IMR-90 (cell line): ENCODE results near the gene HDGF. TPM values are rescaled to one million over a fixed set of nuclear protein-coding genes. Genes with fewer than 3 reads are reported as not detected.

Experiments
- ATAC-seq: fragments of 200-7000 bp; cut with Tn5 transposase; 2 replicates; pipeline ENCODE4 v1.9.1; 2020; ENCODE audit warnings: low read depth, mild to moderate bottlenecking, moderate library complexity
- BruUV-seq: library from RNA; stranded (reverse); fragments of 400-500 nt; replicated peaks from 2 replicates; lab custom pipeline; 2021; lab: Mats Ljungman, UMichigan
- CTCF ChIA-PET: fragments of 300-600 bp; formaldehyde crosslinking; extraction: SDS; loops from one replicate; lab custom pipeline; 2021; ENCODE audit warnings: antibody characterized with exemption; lab: Yijun Ruan, JAX
- POLR2A ChIA-PET: fragments of 300-600 bp; sonication (Branson Sonifier 250); formaldehyde crosslinking; loops from one replicate; lab custom pipeline; 2022; ENCODE audit warnings: antibody characterized with exemption; ENCODE audit not compliant: unreplicated experiment; lab: Charles Lee
- DNase-seq: peaks from one replicate; pipeline ENCODE4 v3.0.0; 2013
- H2AFZ ChIP-seq: replicated peaks from 2 replicates; pipeline ENCODE3; 2013; ENCODE audit warnings: low read length, mild to moderate bottlenecking; ENCODE audit not compliant: poor library complexity
- H2AK5ac ChIP-seq: 2 replicates; pipeline ENCODE4 v1.6.1; 2013; ENCODE audit warnings: low read depth, low read length, inconsistent platforms
- H2AK9ac ChIP-seq: replicated peaks from 2 replicates; pipeline ENCODE3; 2013; ENCODE audit warnings: mild to moderate bottlenecking, low read depth, low read length, moderate library complexity; ENCODE audit not compliant: poor library complexity
- H2BK120ac ChIP-seq: 2 replicates; pipeline ENCODE4 v1.6.1; 2013; ENCODE audit warnings: low read depth, low read length, inconsistent platforms
- H2BK15ac ChIP-seq: 3 replicates; pipeline ENCODE4 v1.6.1; 2013; ENCODE audit warnings: low read depth, low read length, inconsistent platforms
- H2BK20ac ChIP-seq: 2 replicates; pipeline ENCODE4 v1.6.1; 2013; ENCODE audit warnings: low read depth, mild to moderate bottlenecking, inconsistent platforms, low read length, moderate library complexity
- H2BK5ac ChIP-seq: 2 replicates; pipeline ENCODE4 v1.6.1; 2013; ENCODE audit warnings: mild to moderate bottlenecking, low read depth, low read length, inconsistent platforms; ENCODE audit not compliant: poor library complexity, severe bottlenecking
- H3K14ac ChIP-seq: replicated peaks from 2 replicates; pipeline ENCODE4 v1.6.1; 2013; ENCODE audit warnings: low read depth, low read length, inconsistent platforms
- H3K18ac ChIP-seq: 2 replicates; pipeline ENCODE4 v1.6.1; 2013; ENCODE audit warnings: low read depth, low read length, control low read depth
- H3K23ac ChIP-seq: 2 replicates; pipeline ENCODE4 v1.6.1; 2013; ENCODE audit warnings: low read depth, low read length, inconsistent platforms
- H3K27ac ChIP-seq: 2 replicates; pipeline ENCODE4 v1.5.1; 2013; ENCODE audit warnings: mild to moderate bottlenecking, control low read depth, low read length; ENCODE audit not compliant: insufficient read depth
- H3K27me3 ChIP-seq: 2 replicates; pipeline ENCODE4 v1.6.1; 2013; ENCODE audit warnings: low read length; ENCODE audit not compliant: control insufficient read depth, insufficient read depth
- H3K36me3 ChIP-seq: 2 replicates; pipeline ENCODE4 v1.6.1; 2013; ENCODE audit warnings: low read length, mixed read lengths; ENCODE audit not compliant: control insufficient read depth, insufficient read depth
- H3K4ac ChIP-seq: 2 replicates; pipeline ENCODE4 v1.6.1; 2013; ENCODE audit warnings: low read depth, low read length, inconsistent platforms
- H3K4me1 ChIP-seq: 2 replicates; pipeline ENCODE4 v1.6.1; 2013; ENCODE audit warnings: low read length, mixed read lengths; ENCODE audit not compliant: control insufficient read depth, insufficient read depth
- H3K4me2 ChIP-seq: 2 replicates; pipeline ENCODE4 v1.6.1; 2013; ENCODE audit warnings: low read depth, mild to moderate bottlenecking, control low read depth, low read length, moderate library complexity
- H3K4me3 ChIP-seq: 2 replicates; pipeline ENCODE4 v1.5.1; 2013; ENCODE audit warnings: low read depth, mild to moderate bottlenecking, control low read depth, low read length, moderate library complexity; ENCODE audit not compliant: insufficient read depth
- H3K56ac ChIP-seq: 2 replicates; pipeline ENCODE4 v1.6.1; 2013; ENCODE audit warnings: low read length, inconsistent platforms; ENCODE audit not compliant: insufficient read depth; ENCODE audit errors: extremely low read depth
- H3K79me1 ChIP-seq, 2 experiments: 2 replicates each; pipeline ENCODE4 v1.6.1; 2013; ENCODE audit warnings: low read length in 2 of 2, inconsistent platforms in 1 of 2, low read depth in 1 of 2
- H3K9ac ChIP-seq: 2 replicates; pipeline ENCODE4 v1.6.1; 2013; ENCODE audit warnings: low read depth, low read length, control low read depth
- H3K9me1 ChIP-seq: 2 replicates; pipeline ENCODE4 v1.6.1; 2013; ENCODE audit warnings: low read length, inconsistent platforms; ENCODE audit not compliant: insufficient read depth
- H3K9me3 ChIP-seq: 2 replicates; pipeline ENCODE4 v1.6.1; 2013; ENCODE audit warnings: low read length; ENCODE audit not compliant: control insufficient read depth, insufficient read depth
- H4K20me1 ChIP-seq: 2 replicates; pipeline ENCODE4 v1.6.1; 2013; ENCODE audit warnings: low read length, inconsistent platforms; ENCODE audit not compliant: insufficient read depth
- H4K5ac ChIP-seq: 2 replicates; pipeline ENCODE4 v1.6.1; 2013; ENCODE audit warnings: mild to moderate bottlenecking, low read depth, low read length, control low read depth
- H4K8ac ChIP-seq, 2 experiments: 2 replicates each; pipeline ENCODE4 v1.6.1; 2013; ENCODE audit warnings: low read depth in 2 of 2, low read length in 2 of 2, control low read depth in 1 of 2, inconsistent platforms in 1 of 2
- H4K91ac ChIP-seq: 2 replicates; pipeline ENCODE4 v1.6.1; 2013; ENCODE audit warnings: low read depth, low read length, inconsistent platforms; ENCODE audit not compliant: insufficient read depth
- BHLHE40 ChIP-seq: fragments of 150-350 bp; IDR thresholded peaks from 2 replicates; pipeline ENCODE4 v1.6.1; 2016; ENCODE audit warnings: mild to moderate bottlenecking, low read depth, low read length
- CEBPB ChIP-seq: IDR thresholded peaks from 2 replicates; pipeline ENCODE4 v1.6.1; 2012; ENCODE audit warnings: low read depth, low read length, improper control_type of control experiment
- CHD1 ChIP-seq: IDR thresholded peaks from 2 replicates; pipeline ENCODE4 v1.6.1; 2012; ENCODE audit warnings: low read depth, low read length, improper control_type of control experiment
- CTCF ChIP-seq: conservative IDR thresholded peaks from 2 replicates; pipeline ENCODE4 v1.5.1; 2012; ENCODE audit warnings: mild to moderate bottlenecking, low read depth, low read length, improper control_type of control experiment
- ELK1 ChIP-seq: fragments of 150-350 bp; IDR thresholded peaks from 2 replicates; pipeline ENCODE4 v1.6.1; 2016; ENCODE audit warnings: low read depth, mild to moderate bottlenecking, low read length, moderate library complexity, borderline replicate concordance
- FOS ChIP-seq: fragments of 150-350 bp; IDR thresholded peaks from 2 replicates; pipeline ENCODE4 v1.6.1; 2016; ENCODE audit warnings: low read depth, low read length
- MAFK ChIP-seq: IDR thresholded peaks from 2 replicates; pipeline ENCODE4 v1.6.1; 2012; ENCODE audit warnings: low read depth, low read length, improper control_type of control experiment
- MAZ ChIP-seq: IDR thresholded peaks from 2 replicates; pipeline ENCODE4 v1.6.1; 2012; ENCODE audit warnings: low read depth, mild to moderate bottlenecking, low read length, improper control_type of control experiment, moderate library complexity, borderline replicate concordance
- MXI1 ChIP-seq: IDR thresholded peaks from 2 replicates; pipeline ENCODE4 v1.6.1; 2012; ENCODE audit warnings: low read depth, mild to moderate bottlenecking, low read length, moderate library complexity, borderline replicate concordance
- NFE2L2 ChIP-seq: fragments of 150-350 bp; IDR thresholded peaks from 2 replicates; pipeline ENCODE4 v1.6.1; 2016; ENCODE audit warnings: low read depth, mild to moderate bottlenecking, low read length
- POLR2A ChIP-seq: IDR thresholded peaks from 2 replicates; pipeline ENCODE4 v1.6.1; 2012; ENCODE audit warnings: mild to moderate bottlenecking, low read depth, low read length
- RAD21 ChIP-seq: IDR thresholded peaks from 2 replicates; pipeline ENCODE4 v1.6.1; 2012; ENCODE audit warnings: low read length, improper control_type of control experiment
- RCOR1 ChIP-seq: IDR thresholded peaks from 2 replicates; pipeline ENCODE4 v1.6.1; 2012; ENCODE audit warnings: mild to moderate bottlenecking, low read length, improper control_type of control experiment; ENCODE audit not compliant: insufficient replicate concordance
- RFX5 ChIP-seq: IDR thresholded peaks from 2 replicates; pipeline ENCODE4 v1.8.0; 2012; ENCODE audit warnings: low read depth, mild to moderate bottlenecking, low read length, moderate library complexity
- SMC3 ChIP-seq: fragments of 150-350 bp; IDR thresholded peaks from 2 replicates; pipeline ENCODE4 v1.6.1; 2016; ENCODE audit warnings: low read depth, mild to moderate bottlenecking, antibody characterized with exemption, low read length, moderate library complexity
- USF2 ChIP-seq: fragments of 150-350 bp; IDR thresholded peaks from 2 replicates; pipeline ENCODE4 v1.6.1; 2017; ENCODE audit warnings: mild to moderate bottlenecking, antibody characterized with exemption, low read length, low read depth
- WGBS, 2 experiments: methylation state at CpG; one replicate each; pipeline versions ENCODE4 v1.1.5 to v1.1.7; 2013; ENCODE audit warnings: missing lambda C conversion rate in 2 of 2; ENCODE audit not compliant: insufficient read length in 1 of 2; ENCODE audit errors: extremely low coverage in 2 of 2; 5-methylcytosine and 5-hydroxymethylcytosine counted together
- dilution Hi-C: fragments of 300-500 bp; cut with HindIII; formaldehyde crosslinking; loops from one replicate; pipeline ENCODE4 v1.14.3; 2018; ENCODE audit warnings: low sequenced_read_pairs; ENCODE audit not compliant: unreplicated experiment
- in situ Hi-C: fragments of 300-500 bp; cut with MboI; formaldehyde crosslinking; loops from 3 replicates; pipeline ENCODE4 v1.14.3; 2019; ENCODE audit warnings: low sequenced_read_pairs, inconsistent platforms, mixed read lengths
- intact Hi-C: fragments of 100-400 bp; cut with micrococcal nuclease; formaldehyde crosslinking; loops from 2 replicates; pipeline ENCODE4 v1.10.0; 2022
- polyA plus RNA-seq, 3 experiments: library from polyadenylated mRNA; depleted of rRNA; stranded (reverse); fragments of >200 nt; gene quantifications; 2 replicates each; pipeline ENCODE4 v1.2.3, GENCODE V29; 2012; ENCODE audit warnings: low replicate concordance in 1 of 3
- total RNA-seq: library from RNA; depleted of rRNA; stranded (reverse); fragments of >200 nt; gene quantifications from 2 replicates; pipeline ENCODE4 v1.2.3, GENCODE V29; 2012

The HDGF gene
- total and polyA plus RNA-seq, 2 of the 4 experiments (the other 2 are of a cell fraction), result 94.6 to 123 TPM

GRCh38 chr1:156703336-156703735, 48.1 kb downstream of the HDGF start:
- H4K5ac ChIP-seq, result no peak overlapping the region
- dilution Hi-C loops, result no loop called here
- H2AK5ac ChIP-seq, result no peak overlapping the region
- H3K27ac ChIP-seq, result no peak overlapping the region
- in situ Hi-C loops, result no loop called here
- 100% methylated on average over 1 of the region's 4 CpGs; no CpG with 5 or more reads in 1 of the 2 experiments for WGBS, 2 experiments
- H4K20me1 ChIP-seq, result no peaks in the 10 kb centered on the region
- no peak overlapping the region for H4K91ac ChIP-seq
- no peaks in the 10 kb centered on the region for H3K79me1 ChIP-seq
- H3K9ac ChIP-seq, result no peak overlapping the region
- BruUV-seq, result no TSS peak
- POLR2A ChIA-PET, result no interaction called here
- H3K27me3 ChIP-seq, result peaks cover 5% of the 10 kb centered on the region
- H2AK9ac ChIP-seq, result peak overlapping the region; percentile 49
- H4K8ac ChIP-seq, result no peak overlapping the region
- CTCF ChIA-PET, result interaction anchor here (6.9 kb wide), 1 partner anchor 13 kb away, joined by 54 read pairs; no protein-coding TSS in a partner anchor
- H2BK20ac ChIP-seq, result no peak overlapping the region
- no peak overlapping the region for H3K4ac ChIP-seq
- no peak for TF ChIP-seq CTCF
- no peak for TF ChIP-seq CEBPB
- TF ChIP-seq USF2, result no peak
- no peak for TF ChIP-seq RAD21
- TF ChIP-seq FOS, result no peak
- TF ChIP-seq SMC3, result no peak
- TF ChIP-seq POLR2A, result no peak
- no peak for TF ChIP-seq BHLHE40
- no peak for TF ChIP-seq MAZ
- TF ChIP-seq RCOR1, result no peak
- TF ChIP-seq ELK1, result no peak
- TF ChIP-seq RFX5, result no peak
- TF ChIP-seq CHD1, result no peak
- TF ChIP-seq MAFK, result no peak
- no peak for TF ChIP-seq NFE2L2
- no peak for TF ChIP-seq MXI1
- no peak overlapping the region for H2BK15ac ChIP-seq
- no peak overlapping the region for H3K4me3 ChIP-seq
- intact Hi-C loops, result no loop called here
- H2BK120ac ChIP-seq, result no peak overlapping the region
- H2BK5ac ChIP-seq, result no peak overlapping the region
- H2AFZ ChIP-seq, result no peak overlapping the region
- DNase-seq (no peak), ATAC-seq (no peak)
- no peak overlapping the region for H3K23ac ChIP-seq
- H3K36me3 ChIP-seq, result no peaks in the 10 kb centered on the region
- no peaks in the 10 kb centered on the region for H3K9me1 ChIP-seq
- H3K14ac ChIP-seq, result no peak overlapping the region
- H3K18ac ChIP-seq, result no peak overlapping the region
- no peaks in the 10 kb centered on the region for H3K9me3 ChIP-seq
- H3K56ac ChIP-seq, result no peak overlapping the region
- peaks cover 36% of the 10 kb centered on the region for H3K4me1 ChIP-seq
- no peak overlapping the region for H3K4me2 ChIP-seq
